B cell (primary cell): Measurements from ENCODE around the gene RCVRN.

Source experiments
- CTCF ChIP-seq: fragments of 200-600 bp; IDR thresholded peaks from one replicate; pipeline ENCODE4 v1.8.0; 2022; ENCODE audit warnings: antibody characterized with exemption, mild to moderate bottlenecking
- EZH2 ChIP-seq: IDR thresholded peaks from 2 replicates; pipeline ENCODE4 v1.6.1; 2012; ENCODE audit warnings: borderline replicate concordance, low read depth, mild to moderate bottlenecking, moderate library complexity, low read length; ENCODE audit not compliant: insufficient read depth, poor library complexity, severe bottlenecking

- TF ChIP-seq CTCF = no peak
- TF ChIP-seq EZH2 = no peak
Observed at GRCh38 chr17:9898812-9899211, 6.3 kb downstream of the RCVRN start.
